Osteocyte (in vitro differentiated cells): ENCODE measurements around the gene PARP14. TPM values are rescaled to one million over a fixed set of nuclear protein-coding genes. Genes with fewer than 3 reads are reported as not detected.
"Not testable (repeated sequence)": the region's sequence is repeated elsewhere in the genome, so short reads cannot be mapped to it uniquely, and the experiment has no call there.

Experiments
- DNase-seq: peaks from one replicate; pipeline ENCODE4 v3.0.0; 2021; ENCODE audit warnings: mixed read lengths; ENCODE audit not compliant: unreplicated experiment; ENCODE audit errors: extremely low spot score
- H3K27ac Mint-ChIP-seq: one replicate; pipeline ENCODE4 v1.8.0; 2021; ENCODE audit warnings: mild to moderate bottlenecking, mixed read lengths; ENCODE audit not compliant: unreplicated experiment
- H3K27me3 Mint-ChIP-seq: one replicate; pipeline ENCODE4 v1.8.0; 2021; ENCODE audit warnings: mixed read lengths; ENCODE audit not compliant: unreplicated experiment
- H3K36me3 Mint-ChIP-seq: one replicate; pipeline ENCODE4 v1.8.0; 2021; ENCODE audit warnings: mixed read lengths; ENCODE audit not compliant: unreplicated experiment
- H3K4me1 Mint-ChIP-seq: one replicate; pipeline ENCODE4 v1.8.0; 2021; ENCODE audit warnings: mixed read lengths; ENCODE audit not compliant: unreplicated experiment
- H3K4me3 Mint-ChIP-seq: one replicate; pipeline ENCODE4 v1.8.0; 2021; ENCODE audit warnings: mild to moderate bottlenecking, moderate library complexity, mixed read lengths; ENCODE audit not compliant: unreplicated experiment
- H3K9me3 Mint-ChIP-seq: one replicate; pipeline ENCODE4 v1.8.0; 2021; ENCODE audit warnings: mixed read lengths; ENCODE audit not compliant: unreplicated experiment
- total RNA-seq: library from RNA; stranded (reverse); gene quantifications from 2 replicates; pipeline ENCODE4 v1.2.1, GENCODE V29; 2021
- TF ChIP-seq, protein P1 (sequence below): fragments of 200-600 bp; sonication (generic); IDR thresholded peaks from 2 replicates; pipeline ENCODE4 v1.5.0; 2021; ENCODE audit warnings: antibody characterized with exemption, mild to moderate bottlenecking, moderate library complexity

PARP14 gene
- total RNA-seq, 1 donor from 2014 or later, result 48.1 TPM

DNA sequence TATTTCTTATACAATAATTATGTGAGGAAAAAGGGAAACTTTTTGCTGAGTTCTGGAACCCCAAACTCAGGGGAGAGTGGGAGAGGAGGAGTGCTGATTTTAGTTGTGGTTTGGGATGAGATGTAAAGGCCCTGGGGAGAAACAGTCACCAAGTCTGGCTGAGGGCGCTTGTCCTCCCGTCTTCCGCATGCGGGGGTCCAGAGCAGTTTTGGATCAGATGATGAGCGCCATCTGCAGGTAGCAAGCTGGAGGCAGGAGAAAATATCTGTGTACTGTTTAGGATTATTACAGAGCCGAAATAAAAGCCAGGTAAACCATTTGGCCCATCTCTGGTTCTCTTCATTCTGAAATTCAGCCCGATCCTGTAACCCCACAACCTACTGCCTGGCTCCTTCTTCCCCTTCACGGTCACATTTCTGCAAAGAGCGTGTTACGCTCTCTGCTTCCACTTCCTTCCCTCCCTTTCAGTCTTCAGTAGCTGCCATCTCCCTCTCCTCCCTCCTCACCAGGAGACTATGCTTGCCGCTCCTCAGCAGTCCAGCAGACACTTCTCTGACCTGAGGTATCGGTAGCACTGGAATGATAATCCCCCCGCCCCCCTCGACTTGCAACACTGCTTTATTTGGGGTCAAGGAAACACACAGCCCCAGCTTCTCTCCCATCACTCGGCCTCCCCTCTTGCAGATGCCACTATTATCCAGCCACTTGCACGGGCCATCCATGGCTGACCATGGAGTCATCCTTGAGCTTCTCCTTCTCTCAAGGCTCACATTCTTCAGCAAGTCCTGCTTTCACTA is 1.4 kb upstream of the PARP14 start:
- TF ChIP-seq, protein P1, sequence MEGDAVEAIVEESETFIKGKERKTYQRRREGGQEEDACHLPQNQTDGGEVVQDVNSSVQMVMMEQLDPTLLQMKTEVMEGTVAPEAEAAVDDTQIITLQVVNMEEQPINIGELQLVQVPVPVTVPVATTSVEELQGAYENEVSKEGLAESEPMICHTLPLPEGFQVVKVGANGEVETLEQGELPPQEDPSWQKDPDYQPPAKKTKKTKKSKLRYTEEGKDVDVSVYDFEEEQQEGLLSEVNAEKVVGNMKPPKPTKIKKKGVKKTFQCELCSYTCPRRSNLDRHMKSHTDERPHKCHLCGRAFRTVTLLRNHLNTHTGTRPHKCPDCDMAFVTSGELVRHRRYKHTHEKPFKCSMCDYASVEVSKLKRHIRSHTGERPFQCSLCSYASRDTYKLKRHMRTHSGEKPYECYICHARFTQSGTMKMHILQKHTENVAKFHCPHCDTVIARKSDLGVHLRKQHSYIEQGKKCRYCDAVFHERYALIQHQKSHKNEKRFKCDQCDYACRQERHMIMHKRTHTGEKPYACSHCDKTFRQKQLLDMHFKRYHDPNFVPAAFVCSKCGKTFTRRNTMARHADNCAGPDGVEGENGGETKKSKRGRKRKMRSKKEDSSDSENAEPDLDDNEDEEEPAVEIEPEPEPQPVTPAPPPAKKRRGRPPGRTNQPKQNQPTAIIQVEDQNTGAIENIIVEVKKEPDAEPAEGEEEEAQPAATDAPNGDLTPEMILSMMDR, result peak; percentile 95
- H3K36me3 Mint-ChIP-seq, result no peaks in the 10 kb centered on the region
- peak overlapping the region; percentile 98 for H3K27ac Mint-ChIP-seq
- H3K4me3 Mint-ChIP-seq, result peak overlapping the region; percentile 93
- peaks cover 52% of the 10 kb centered on the region for H3K4me1 Mint-ChIP-seq
- no peaks in the 10 kb centered on the region for H3K9me3 Mint-ChIP-seq
- peak; percentile 90 for DNase-seq
- peaks cover under 1% of the 10 kb centered on the region for H3K27me3 Mint-ChIP-seq

DNA sequence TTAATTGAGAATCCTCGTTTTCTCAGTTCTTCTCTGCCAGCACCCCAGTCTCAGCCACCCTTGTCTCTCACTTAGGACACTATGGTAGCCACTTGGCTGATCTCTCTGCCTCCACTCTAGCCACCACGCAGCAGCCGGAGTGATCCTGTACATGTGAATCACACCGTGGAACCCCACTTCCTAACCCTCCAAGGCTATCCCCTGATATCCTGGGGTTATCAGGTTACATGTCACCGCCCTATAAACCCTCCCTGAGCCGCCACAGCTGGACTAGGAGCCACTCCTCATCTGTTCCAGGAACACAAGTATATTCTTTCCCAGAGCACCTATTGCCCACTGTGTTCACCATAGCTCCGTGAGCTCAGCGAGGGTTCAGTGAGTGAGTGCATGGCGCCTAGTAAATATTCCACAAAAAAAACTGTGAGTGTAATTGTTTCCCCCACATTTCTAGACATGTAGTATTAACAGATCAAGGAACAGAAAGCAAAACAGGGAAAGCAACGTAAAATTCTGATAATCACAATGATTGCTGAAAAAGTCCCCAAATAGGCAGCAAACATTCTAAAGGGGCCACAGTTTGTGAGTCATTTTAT is 661 bp upstream of the PARP14 start:
- Mint-ChIP-seq H3K4me1 (peaks cover 52% of the 10 kb centered on the region), H3K9me3 (no peaks in the 10 kb centered on the region), H3K4me3 (peak overlapping the region; percentile 93), H3K27me3 (no peaks in the 10 kb centered on the region), H3K36me3 (peaks cover 2% of the 10 kb centered on the region), H3K27ac (peak overlapping the region; percentile 98)
- TF ChIP-seq, protein P1, result no peak
- DNase-seq, result no peak

DNA sequence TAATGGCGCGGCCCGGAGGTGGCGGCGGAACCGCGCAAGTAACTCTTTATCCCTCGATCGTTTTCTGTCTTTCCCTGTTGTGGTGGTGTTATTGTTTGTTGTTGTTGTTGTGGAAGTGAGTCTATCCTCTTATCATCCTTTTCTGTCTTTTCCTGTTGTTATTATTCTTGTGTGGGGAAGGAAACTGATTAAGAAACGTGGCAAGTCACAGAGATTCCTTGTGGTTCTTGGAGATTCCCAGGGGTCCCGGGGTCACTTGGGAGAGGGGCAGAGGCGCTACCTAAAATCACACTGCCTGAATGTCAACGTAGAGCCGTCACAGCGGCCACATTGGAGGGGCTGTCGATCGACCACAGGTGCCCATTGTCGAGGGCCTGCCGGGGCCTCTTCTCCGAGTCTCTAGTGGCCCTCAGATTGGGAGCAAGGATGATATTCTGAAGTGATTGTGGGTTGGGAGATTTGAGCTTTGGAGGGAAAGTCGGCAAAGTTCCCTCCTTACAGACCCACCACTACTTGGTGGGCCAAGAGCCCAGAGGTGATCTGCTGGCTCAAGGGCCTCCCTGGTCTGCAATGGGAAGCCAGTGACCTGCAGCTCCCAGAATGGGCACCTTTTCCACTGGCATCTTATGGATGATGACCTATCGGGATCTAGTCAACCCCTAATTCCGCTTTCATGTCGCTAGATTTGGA is 790 bp downstream of the PARP14 start:
- Mint-ChIP-seq H3K4me3 (peak overlapping the region; percentile 93), H3K27me3 (no peaks in the 10 kb centered on the region), H3K36me3 (peaks cover 6% of the 10 kb centered on the region), H3K27ac (peak overlapping the region; percentile 94), H3K4me1 (peaks cover 49% of the 10 kb centered on the region), H3K9me3 (no peaks in the 10 kb centered on the region)
- no peak for DNase-seq
- TF ChIP-seq, protein P1, result no peak

DNA sequence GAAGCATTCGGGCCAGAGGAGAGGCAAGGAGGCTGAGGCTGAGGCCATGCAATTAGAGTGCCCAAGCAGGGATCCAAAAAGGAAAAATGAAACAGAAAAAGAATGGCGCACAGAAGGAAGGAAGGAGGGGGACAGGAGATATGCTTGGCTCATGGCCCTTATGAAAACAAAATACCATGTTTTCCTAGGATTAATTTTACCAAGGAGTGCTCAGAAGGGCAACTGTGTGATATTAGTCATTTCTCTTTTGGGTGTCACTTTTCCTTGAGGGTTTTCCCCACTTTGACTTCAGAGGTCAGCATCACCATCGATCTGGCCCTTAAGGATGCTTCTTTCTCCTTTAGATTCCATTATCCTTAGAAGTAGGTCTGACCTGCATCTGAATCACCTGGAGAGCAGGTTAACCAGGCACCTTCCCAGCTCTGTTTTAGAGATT is 1.4 kb downstream of the PARP14 start:
- DNase-seq, result no peak
- Mint-ChIP-seq H3K36me3 (peaks cover 6% of the 10 kb centered on the region), H3K27ac (peak overlapping the region; percentile 94), H3K27me3 (no peaks in the 10 kb centered on the region), H3K4me3 (peak overlapping the region; percentile 93), H3K9me3 (no peaks in the 10 kb centered on the region), H3K4me1 (peaks cover 44% of the 10 kb centered on the region)
- TF ChIP-seq, protein P1, result no peak

DNA sequence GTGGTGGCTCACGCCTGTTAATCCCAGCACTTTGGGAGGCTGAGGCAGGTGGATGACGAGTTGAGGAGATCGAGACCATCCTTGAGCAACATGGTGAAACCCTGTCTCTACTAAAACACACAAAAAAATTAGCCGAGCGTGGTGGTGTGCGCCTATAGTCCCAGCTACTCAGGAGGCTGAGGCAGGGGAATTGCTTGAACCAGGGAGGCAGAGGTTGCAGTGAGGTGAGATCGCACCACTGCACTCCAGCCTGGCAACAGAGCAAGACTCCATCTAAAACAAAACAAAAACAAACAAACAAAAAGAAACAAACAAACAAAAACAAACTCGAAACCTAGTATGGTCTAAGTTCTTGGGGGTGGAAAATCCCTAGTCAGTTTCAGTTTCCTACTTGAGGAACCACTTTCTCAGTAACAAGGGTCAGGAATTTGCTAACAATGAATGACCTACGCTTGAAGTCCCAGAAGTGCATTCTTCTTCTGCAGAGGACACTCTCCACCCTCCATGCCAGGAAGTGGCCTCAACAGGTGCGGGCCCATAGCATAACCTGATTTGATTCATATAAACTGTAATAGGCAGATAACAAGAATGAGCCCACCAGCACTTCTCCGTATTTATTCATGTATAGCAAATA is 2.3 kb downstream of the PARP14 start:
- Mint-ChIP-seq H3K4me3 (peak overlapping the region; percentile 93), H3K27ac (peak overlapping the region; percentile 20), H3K4me1 (peaks cover 41% of the 10 kb centered on the region)
- H3K36me3 Mint-ChIP-seq, H3K27me3 Mint-ChIP-seq, H3K9me3 Mint-ChIP-seq, DNase-seq: not testable (repeated sequence)
